SK-N-MC (cell line): Measurements from ENCODE around the gene SLC19A2.

Experiments
- EZH2 ChIP-seq: fragments of 200-600 bp; sonication (generic); IDR thresholded peaks from one replicate; pipeline ENCODE4 v1.6.1; 2017; ENCODE audit warnings: antibody characterized with exemption
- FOXP2 ChIP-seq: optimal IDR thresholded peaks from 2 replicates; pipeline ENCODE3; 2011; ENCODE audit warnings: mild to moderate bottlenecking, moderate library complexity; ENCODE audit not compliant: insufficient read depth; ENCODE audit errors: extremely low read length, control extremely low read depth
- POLR2AphosphoS5 ChIP-seq: IDR thresholded peaks from 2 replicates; pipeline ENCODE4 v1.6.1; 2012; ENCODE audit warnings: mild to moderate bottlenecking, low read depth, low read length, borderline replicate concordance

- TF ChIP-seq POLR2AphosphoS5 (no peak), EZH2 (no peak), FOXP2 (no peak)
These were observed 11.6 kb upstream of the SLC19A2 start for GRCh38 chr1:169497317-169497716.
